Activated CD4-positive, alpha-beta T cell treated with anti-CD3 and anti-CD28 coated beads, Interleukin-2, amount 50 U/mL, for 24 hours (primary cell): ENCODE measurements around the gene CLSTN2.
"Not testable (repeated sequence)": the region's sequence is repeated elsewhere in the genome, so short reads cannot be mapped to it uniquely, and the experiment has no call there.

Experiments used
- DNase-seq, 2 donors: peaks; one replicate each; pipeline ENCODE4 v3.0.0-alpha.2; 2020; ENCODE audit warnings: low read depth in 1 of 2, low spot score in 1 of 2

The CLSTN2 gene

GRCh38 chr3:140403608-140404007 lies 468.6 kb downstream of the CLSTN2 start:
- no peak for DNase-seq

GRCh38 chr3:140406655-140407054 lies 471.7 kb downstream of the CLSTN2 start:
- DNase-seq: no peak

GRCh38 chr3:140408252-140408651 lies 473.3 kb downstream of the CLSTN2 start:
- no peak for DNase-seq

- DNase-seq: no peak
These were observed 481.7 kb downstream of the CLSTN2 start for GRCh38 chr3:140416666-140417065.

- no peak for DNase-seq
These were observed 485.8 kb downstream of the CLSTN2 start for GRCh38 chr3:140420621-140421357.

- DNase-seq: no peak
These were observed 486.9 kb downstream of the CLSTN2 start for GRCh38 chr3:140421884-140422283.

GRCh38 chr3:140423146-140423545 lies 488.2 kb downstream of the CLSTN2 start:
- no peak for DNase-seq

- DNase-seq: not testable (repeated sequence)
These were observed 488.6 kb downstream of the CLSTN2 start for GRCh38 chr3:140423574-140423973.

GRCh38 chr3:140424211-140424610 lies 489.2 kb downstream of the CLSTN2 start:
- DNase-seq: no peak

- DNase-seq: no peak
These were observed 489.7 kb downstream of the CLSTN2 start for GRCh38 chr3:140424726-140425125.

- DNase-seq: no peak
These were observed 492.8 kb downstream of the CLSTN2 start for GRCh38 chr3:140427786-140428185.

GRCh38 chr3:140428380-140428779 lies 493.4 kb downstream of the CLSTN2 start:
- no peak for DNase-seq

GRCh38 chr3:140429791-140430190 lies 494.8 kb downstream of the CLSTN2 start:
- no peak for DNase-seq

GRCh38 chr3:140430494-140430893 lies 495.5 kb downstream of the CLSTN2 start:
- no peak for DNase-seq

- DNase-seq: no peak
These were observed 497.3 kb downstream of the CLSTN2 start for GRCh38 chr3:140432229-140432669.

- no peak for DNase-seq
These were observed 498.4 kb downstream of the CLSTN2 start for GRCh38 chr3:140433431-140433830.

- no peak for DNase-seq
These were observed 499.4 kb downstream of the CLSTN2 start for GRCh38 chr3:140434261-140434905.

- no peak for DNase-seq
These were observed 501.4 kb downstream of the CLSTN2 start for GRCh38 chr3:140436421-140436820.

GRCh38 chr3:140438736-140439470 lies 503.9 kb downstream of the CLSTN2 start:
- DNase-seq: no peak

GRCh38 chr3:140439527-140439926 lies 504.5 kb downstream of the CLSTN2 start:
- no peak for DNase-seq

- DNase-seq: no peak
These were observed 505.5 kb downstream of the CLSTN2 start for GRCh38 chr3:140440446-140440845.

GRCh38 chr3:140441006-140441405 lies 506.0 kb downstream of the CLSTN2 start:
- no peak for DNase-seq
